Peyer's patch (tissue), 4 donors: ENCODE results near the gene LRP4.

Experiments
- CTCF ChIP-seq, 6 experiments: fragments of 450-650 bp in 4 of 6; fragments of 200-600 bp in 2 of 6; sonication (generic) in 1 of 6; IDR thresholded peaks; one replicate each; pipeline ENCODE4 v1.5.1; 2017 to 2019; ENCODE audit warnings: antibody characterized with exemption in 6 of 6, mild to moderate bottlenecking in 3 of 6, moderate library complexity in 1 of 6
- POLR2A ChIP-seq, 2 donors: fragments of 450-650 bp; IDR thresholded peaks; one replicate each; pipeline ENCODE4 v1.5.1; 2017; ENCODE audit warnings: antibody characterized with exemption in 2 of 2, mild to moderate bottlenecking in 2 of 2, moderate library complexity in 2 of 2

- TF ChIP-seq POLR2A (IDR thresholded peaks at IDR 0.05) (no peak), CTCF (IDR thresholded peaks at IDR 0.05) (peak; percentile 49 to 95 (median 92))
Measured at GRCh38 chr11:46889689-46890475, 28.5 kb downstream of the LRP4 start.
